ENCODE measurements around the gene NKIRAS2.
"Not testable (repeated sequence)": the region's sequence is repeated elsewhere in the genome, so short reads cannot be mapped to it uniquely, and the experiment has no call there.

The NKIRAS2 gene

DNA sequence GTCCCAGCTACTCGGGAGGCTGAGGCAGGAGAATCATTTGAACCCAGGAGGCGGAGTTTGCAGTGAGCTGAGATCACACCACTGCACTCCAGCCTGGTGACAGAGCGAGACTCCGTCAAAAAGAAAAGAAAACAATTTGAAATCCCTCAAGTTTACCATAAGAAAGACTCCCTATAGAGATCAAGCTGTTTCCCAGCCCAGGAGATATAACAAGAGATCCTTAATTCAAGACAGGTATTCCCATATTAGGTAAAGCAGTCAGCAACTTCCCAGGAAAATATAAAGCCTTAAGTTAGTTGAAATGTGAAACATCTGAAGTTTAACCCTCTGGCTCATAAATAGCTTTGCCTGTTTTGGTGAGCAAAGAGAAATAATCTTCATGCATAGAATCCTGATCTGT lies 7.5 kb upstream of the NKIRAS2 start:
- H3K27ac ChIP-seq (ENCODE audit: low read depth in 2 of 2, low read length in 2 of 2); H3K9ac ChIP-seq (ENCODE audit: low read depth in 1 of 2, low read length in 2 of 2); H3K4me3 ChIP-seq (ENCODE audit: low read length in 2 of 2); H3K36me3 ChIP-seq (ENCODE audit: control insufficient read depth in 2 of 2, insufficient read depth in 2 of 2, low read length in 2 of 2); H3K9me3 ChIP-seq (ENCODE audit: control insufficient read depth in 2 of 2, low read length in 2 of 2); H3K27me3 ChIP-seq (ENCODE audit: control insufficient read depth in 2 of 2, insufficient read depth in 2 of 2, low read length in 2 of 2): not testable (repeated sequence)
- H3K4me1 ChIP-seq (ENCODE audit: control insufficient read depth in 2 of 2, insufficient read depth in 2 of 2, low read length in 2 of 2) = peaks cover 15 to 16% of the 10 kb centered on the region in 2 donors

DNA sequence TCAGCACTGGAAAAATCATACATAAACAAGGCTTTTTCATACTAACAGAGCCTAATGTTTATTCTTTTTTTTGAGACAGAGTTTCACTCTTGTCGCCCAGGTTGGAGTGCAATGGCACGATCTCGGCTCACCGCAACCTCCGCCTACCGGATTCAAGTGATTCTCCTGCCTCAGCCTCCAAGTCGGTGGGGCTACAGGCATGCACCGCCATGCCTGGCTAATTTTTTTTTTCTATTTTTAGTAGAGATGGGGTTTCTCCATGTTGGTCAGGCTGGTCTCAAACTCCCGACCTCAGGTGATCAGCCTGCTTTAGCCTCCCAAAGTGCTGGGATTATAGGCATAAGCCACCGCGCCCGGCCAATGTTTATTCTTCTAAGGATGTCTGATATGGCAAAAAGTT lies 6.2 kb upstream of the NKIRAS2 start:
- not testable (repeated sequence) for H3K9me3 ChIP-seq (ENCODE audit: control insufficient read depth in 2 of 2, low read length in 2 of 2); H3K4me3 ChIP-seq (ENCODE audit: low read length in 2 of 2); H3K9ac ChIP-seq (ENCODE audit: low read depth in 1 of 2, low read length in 2 of 2); H3K27ac ChIP-seq (ENCODE audit: low read depth in 2 of 2, low read length in 2 of 2); H3K27me3 ChIP-seq (ENCODE audit: control insufficient read depth in 2 of 2, insufficient read depth in 2 of 2, low read length in 2 of 2); H3K36me3 ChIP-seq (ENCODE audit: control insufficient read depth in 2 of 2, insufficient read depth in 2 of 2, low read length in 2 of 2)
- peaks cover 21 to 22% of the 10 kb centered on the region in 2 donors for H3K4me1 ChIP-seq (ENCODE audit: control insufficient read depth in 2 of 2, insufficient read depth in 2 of 2, low read length in 2 of 2)

DNA sequence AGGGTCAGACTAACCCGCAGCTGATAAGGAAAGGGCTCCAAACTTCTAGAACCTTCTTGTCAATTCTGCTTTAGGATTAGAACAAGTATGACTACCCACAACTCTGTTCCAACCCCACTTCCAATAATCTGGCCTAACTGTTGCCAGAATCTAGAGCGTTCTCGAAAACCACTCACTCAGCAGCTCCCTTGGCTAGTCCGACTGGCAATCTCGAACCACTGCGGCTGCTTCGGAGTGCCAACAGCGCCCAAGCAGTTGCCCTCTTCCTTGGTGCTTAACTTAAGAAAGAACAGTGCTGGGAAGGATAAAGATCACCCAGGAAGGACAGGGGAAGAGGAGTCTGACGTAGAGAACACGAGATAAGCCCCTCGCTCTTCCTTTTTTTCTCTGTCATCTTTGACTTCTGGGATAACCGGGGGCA lies 3.5 kb upstream of the NKIRAS2 start:
- Histone ChIP-seq H3K27ac (ENCODE audit: low read depth in 2 of 2, low read length in 2 of 2) (peak overlapping the region; percentile 85 to 91), H3K4me1 (ENCODE audit: control insufficient read depth in 2 of 2, insufficient read depth in 2 of 2, low read length in 2 of 2) (peaks cover 30 to 31% of the 10 kb centered on the region in 2 donors), H3K36me3 (ENCODE audit: control insufficient read depth in 2 of 2, insufficient read depth in 2 of 2, low read length in 2 of 2) (no peaks in the 10 kb centered on the region), H3K4me3 (ENCODE audit: low read length in 2 of 2) (peak overlapping the region; percentile 91 to 96), H3K9ac (ENCODE audit: low read depth in 1 of 2, low read length in 2 of 2) (peak overlapping the region; percentile 94 to 97), H3K9me3 (ENCODE audit: control insufficient read depth in 2 of 2, low read length in 2 of 2) (no peaks in the 10 kb centered on the region), H3K27me3 (ENCODE audit: control insufficient read depth in 2 of 2, insufficient read depth in 2 of 2, low read length in 2 of 2) (no peaks in the 10 kb centered on the region)

DNA sequence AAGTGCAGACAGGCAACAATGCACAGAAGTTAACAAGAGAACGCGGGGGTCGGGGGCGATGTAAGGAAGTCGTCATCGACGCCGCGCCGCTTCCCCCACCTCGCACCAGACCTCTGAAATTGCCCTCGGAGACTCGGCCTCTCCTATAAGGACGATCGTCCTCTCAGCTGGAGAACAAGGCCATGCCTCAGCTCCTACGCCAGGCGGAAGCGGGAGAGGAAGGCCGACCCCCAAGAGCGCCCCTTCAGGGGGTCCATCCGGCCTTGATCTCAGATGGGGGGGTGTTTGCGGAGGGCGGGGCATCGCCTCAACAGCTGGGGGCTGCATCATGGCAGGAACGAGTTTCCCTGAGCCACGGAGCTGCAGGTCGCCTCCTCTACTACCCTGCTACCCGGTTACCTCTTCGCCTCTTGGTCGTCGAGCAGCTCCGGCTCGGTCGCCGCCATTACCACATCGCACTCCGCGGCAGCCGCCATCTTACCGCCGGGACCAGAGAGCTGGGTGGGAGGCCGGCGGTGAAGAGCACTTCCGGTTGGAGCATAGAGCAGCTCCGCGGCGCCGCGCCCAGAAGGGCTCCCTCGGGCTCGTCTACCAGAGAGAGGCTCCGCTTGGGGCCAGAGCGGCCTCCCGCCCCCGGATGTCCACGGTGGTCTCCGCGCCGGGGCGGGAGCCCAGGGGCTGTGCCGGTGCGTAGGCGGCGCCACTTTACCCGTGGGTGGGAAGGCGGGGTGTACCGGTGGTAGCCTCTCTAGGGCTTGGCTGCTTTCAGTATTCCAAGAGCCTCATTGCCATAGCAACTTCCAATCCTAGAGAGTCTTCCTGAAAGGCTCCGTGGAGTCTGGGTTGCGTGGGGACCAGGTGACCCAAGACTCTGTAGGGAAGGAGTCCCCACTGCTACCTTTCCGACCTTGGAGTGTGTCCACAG lies 2.7 kb upstream of the NKIRAS2 start, which contains the start of gene DNAJC7:
TSS of gene DNAJC7 (minus strand) at position 499 of the 925 bp plus-strand sequence. CDS start at position 476, 23 bp downstream.
- no peaks in the 10 kb centered on the region for H3K27me3 ChIP-seq (ENCODE audit: control insufficient read depth in 2 of 2, insufficient read depth in 2 of 2, low read length in 2 of 2)
- H3K4me1 ChIP-seq (ENCODE audit: control insufficient read depth in 2 of 2, insufficient read depth in 2 of 2, low read length in 2 of 2) = peaks cover 30 to 32% of the 10 kb centered on the region in 2 donors
- no peaks in the 10 kb centered on the region for H3K9me3 ChIP-seq (ENCODE audit: control insufficient read depth in 2 of 2, low read length in 2 of 2)
- peak within 1 kb of the TSS; percentile 94 to 97 for H3K9ac ChIP-seq (ENCODE audit: low read depth in 1 of 2, low read length in 2 of 2)
- H3K4me3 ChIP-seq (ENCODE audit: low read length in 2 of 2) = peak within 1 kb of the TSS; percentile 91 to 96
- peak within 1 kb of the TSS; percentile 85 to 91 for H3K27ac ChIP-seq (ENCODE audit: low read depth in 2 of 2, low read length in 2 of 2)
- H3K36me3 ChIP-seq (ENCODE audit: control insufficient read depth in 2 of 2, insufficient read depth in 2 of 2, low read length in 2 of 2) = peaks cover under 1 to 2% of the 10 kb centered on the region in 2 donors

DNA sequence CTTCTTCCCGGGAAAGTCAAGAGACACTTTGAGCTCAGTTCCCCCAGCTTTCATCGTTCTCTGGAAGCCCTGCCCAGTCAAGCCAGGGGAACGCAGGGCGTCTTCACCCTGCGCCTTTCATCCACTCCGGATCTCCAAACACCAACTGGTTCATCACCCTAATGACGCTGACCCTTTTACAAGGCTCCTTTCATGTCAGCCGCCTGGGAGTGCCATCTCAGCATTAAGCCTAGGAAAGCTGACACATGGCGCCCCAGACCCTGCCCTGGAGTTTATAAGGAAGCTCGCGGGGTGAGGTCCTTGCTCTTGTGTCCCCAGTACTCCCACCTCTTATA lies 2.1 kb upstream of the NKIRAS2 start:
- no peaks in the 10 kb centered on the region for H3K27me3 ChIP-seq (ENCODE audit: control insufficient read depth in 2 of 2, insufficient read depth in 2 of 2, low read length in 2 of 2)
- no peaks in the 10 kb centered on the region for H3K9me3 ChIP-seq (ENCODE audit: control insufficient read depth in 2 of 2, low read length in 2 of 2)
- H3K36me3 ChIP-seq (ENCODE audit: control insufficient read depth in 2 of 2, insufficient read depth in 2 of 2, low read length in 2 of 2) = peaks cover 7 to 8% of the 10 kb centered on the region in 2 donors
- peak overlapping the region; percentile 91 to 96 for H3K4me3 ChIP-seq (ENCODE audit: low read length in 2 of 2)
- peaks cover 30 to 32% of the 10 kb centered on the region in 2 donors for H3K4me1 ChIP-seq (ENCODE audit: control insufficient read depth in 2 of 2, insufficient read depth in 2 of 2, low read length in 2 of 2)
- H3K27ac ChIP-seq (ENCODE audit: low read depth in 2 of 2, low read length in 2 of 2) = peak overlapping the region; percentile 85 to 91
- H3K9ac ChIP-seq (ENCODE audit: low read depth in 1 of 2, low read length in 2 of 2) = peak overlapping the region; percentile 94 to 97

DNA sequence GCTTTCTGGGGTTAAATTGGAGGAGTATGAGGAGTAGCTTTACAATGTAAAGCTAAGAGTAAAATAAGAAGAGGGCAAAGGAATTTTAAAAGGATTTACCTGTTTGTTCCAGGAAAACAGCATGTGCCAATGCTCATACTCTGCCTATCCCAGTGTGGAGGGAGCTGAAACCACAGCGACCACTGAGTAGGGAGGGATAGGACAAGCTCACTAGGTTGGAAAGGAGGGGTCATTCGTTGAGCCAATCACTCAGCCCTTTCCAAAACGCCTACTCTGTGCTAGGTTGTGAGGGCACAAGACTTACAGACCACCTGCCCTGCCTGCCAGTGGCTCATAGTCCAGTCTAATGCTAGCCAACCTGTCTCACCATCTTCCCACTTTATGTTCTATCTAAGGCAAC lies 1.6 kb upstream of the NKIRAS2 start:
- Histone ChIP-seq H3K9me3 (ENCODE audit: control insufficient read depth in 2 of 2, low read length in 2 of 2) (no peaks in the 10 kb centered on the region), H3K4me1 (ENCODE audit: control insufficient read depth in 2 of 2, insufficient read depth in 2 of 2, low read length in 2 of 2) (peaks cover 29 to 30% of the 10 kb centered on the region in 2 donors), H3K36me3 (ENCODE audit: control insufficient read depth in 2 of 2, insufficient read depth in 2 of 2, low read length in 2 of 2) (peaks cover 10 to 13% of the 10 kb centered on the region in 2 donors), H3K4me3 (ENCODE audit: low read length in 2 of 2) (peak overlapping the region; percentile 91 to 96), H3K27ac (ENCODE audit: low read depth in 2 of 2, low read length in 2 of 2) (no peak overlapping the region), H3K27me3 (ENCODE audit: control insufficient read depth in 2 of 2, insufficient read depth in 2 of 2, low read length in 2 of 2) (no peaks in the 10 kb centered on the region), H3K9ac (ENCODE audit: low read depth in 1 of 2, low read length in 2 of 2) (peak overlapping the region in 1 of 2 donors; percentile 97)

DNA sequence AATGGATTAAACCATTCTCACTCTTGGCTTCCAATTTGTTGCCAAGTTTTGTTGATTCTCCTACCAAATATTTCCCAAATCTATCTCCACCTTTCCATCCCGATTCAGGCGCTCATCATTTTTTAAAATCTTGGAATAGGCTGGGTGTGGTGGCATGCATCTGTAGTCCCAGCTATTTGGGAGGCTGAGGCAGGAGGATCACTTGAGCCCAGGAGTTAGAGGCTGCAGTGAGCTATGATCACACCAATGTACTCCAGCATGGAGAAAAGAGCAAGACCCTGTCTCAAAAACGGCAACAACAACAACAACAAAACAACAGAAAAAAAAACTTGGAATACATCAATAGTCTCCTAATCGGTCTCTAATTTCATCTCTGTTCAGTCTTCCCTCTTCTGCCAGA lies 902 bp upstream of the NKIRAS2 start:
- Histone ChIP-seq H3K27me3 (ENCODE audit: control insufficient read depth in 2 of 2, insufficient read depth in 2 of 2, low read length in 2 of 2) (no peaks in the 10 kb centered on the region), H3K9me3 (ENCODE audit: control insufficient read depth in 2 of 2, low read length in 2 of 2) (no peaks in the 10 kb centered on the region), H3K9ac (ENCODE audit: low read depth in 1 of 2, low read length in 2 of 2) (no peak overlapping the region), H3K27ac (ENCODE audit: low read depth in 2 of 2, low read length in 2 of 2) (no peak overlapping the region), H3K4me3 (ENCODE audit: low read length in 2 of 2) (no peak overlapping the region), H3K36me3 (ENCODE audit: control insufficient read depth in 2 of 2, insufficient read depth in 2 of 2, low read length in 2 of 2) (peaks cover 16 to 20% of the 10 kb centered on the region in 2 donors), H3K4me1 (ENCODE audit: control insufficient read depth in 2 of 2, insufficient read depth in 2 of 2, low read length in 2 of 2) (peaks cover 32 to 33% of the 10 kb centered on the region in 2 donors)

DNA sequence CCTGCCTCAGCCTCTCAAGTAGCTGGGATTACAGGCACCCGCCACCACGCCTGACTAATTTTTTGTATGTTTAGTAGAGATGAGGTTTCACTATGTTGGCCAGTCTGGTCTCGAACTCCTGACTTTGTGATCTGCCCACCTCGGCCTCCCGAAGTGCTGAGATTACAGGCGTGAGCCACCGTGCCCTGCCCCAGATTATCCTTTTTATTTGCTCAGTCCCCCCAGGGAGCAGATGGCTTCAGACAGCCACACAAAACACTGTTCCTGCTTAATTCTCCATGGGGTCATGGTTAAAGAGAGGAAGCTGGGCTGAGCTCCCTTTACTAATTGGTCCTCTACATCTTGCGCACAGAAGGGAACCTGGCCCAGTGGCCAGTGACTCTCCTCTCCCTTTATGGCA lies 955 bp downstream of the NKIRAS2 start:
- Histone ChIP-seq H3K9ac (ENCODE audit: low read depth in 1 of 2, low read length in 2 of 2) (peak overlapping the region; percentile 92 to 93), H3K4me3 (ENCODE audit: low read length in 2 of 2) (peak overlapping the region; percentile 87 to 91), H3K36me3 (ENCODE audit: control insufficient read depth in 2 of 2, insufficient read depth in 2 of 2, low read length in 2 of 2) (peaks cover 19 to 23% of the 10 kb centered on the region in 2 donors), H3K4me1 (ENCODE audit: control insufficient read depth in 2 of 2, insufficient read depth in 2 of 2, low read length in 2 of 2) (peaks cover 40% of the 10 kb centered on the region in 2 donors)
- H3K27me3 ChIP-seq (ENCODE audit: control insufficient read depth in 2 of 2, insufficient read depth in 2 of 2, low read length in 2 of 2); H3K9me3 ChIP-seq (ENCODE audit: control insufficient read depth in 2 of 2, low read length in 2 of 2); H3K27ac ChIP-seq (ENCODE audit: low read depth in 2 of 2, low read length in 2 of 2): not testable (repeated sequence)

DNA sequence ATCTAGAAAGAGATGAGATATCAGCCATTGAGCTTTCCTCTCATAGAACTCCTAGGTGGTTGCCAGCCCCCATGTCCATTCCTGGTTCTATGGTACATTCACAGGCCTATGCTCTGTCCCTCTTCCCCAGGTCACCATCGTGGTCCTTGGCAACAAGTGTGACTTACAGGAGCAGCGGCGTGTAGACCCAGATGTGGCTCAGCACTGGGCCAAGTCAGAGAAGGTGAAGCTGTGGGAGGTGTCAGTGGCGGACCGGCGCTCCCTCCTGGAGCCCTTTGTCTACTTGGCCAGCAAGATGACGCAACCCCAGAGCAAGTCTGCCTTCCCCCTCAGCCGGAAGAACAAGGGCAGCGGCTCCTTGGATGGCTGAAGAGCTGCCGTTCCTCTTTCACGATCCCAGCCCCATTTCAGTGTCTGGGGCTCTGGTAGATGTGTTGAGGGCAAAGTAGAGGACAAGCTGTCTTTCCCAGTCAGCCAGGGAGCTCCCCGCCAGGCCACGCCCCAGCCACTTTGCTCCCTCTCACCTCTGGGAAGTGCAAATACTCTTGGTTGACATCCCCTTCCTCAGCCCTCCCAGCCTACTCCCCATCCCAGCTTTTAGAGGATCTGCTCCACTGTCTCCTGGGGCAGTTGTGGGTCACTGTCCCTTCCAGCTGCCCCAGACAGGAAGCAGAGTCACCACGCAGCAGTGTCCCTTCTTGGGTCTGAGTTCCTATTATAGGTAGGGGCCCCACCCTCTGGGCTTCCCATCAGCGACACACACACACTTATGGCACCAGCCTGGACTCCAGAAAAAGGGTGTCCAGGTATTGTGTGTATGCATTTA lies 3.8 kb downstream of the NKIRAS2 start:
- Histone ChIP-seq H3K4me1 (ENCODE audit: control insufficient read depth in 2 of 2, insufficient read depth in 2 of 2, low read length in 2 of 2) (peaks cover 26% of the 10 kb centered on the region in 2 donors), H3K27ac (ENCODE audit: low read depth in 2 of 2, low read length in 2 of 2) (peak overlapping the region; percentile 56 to 67), H3K36me3 (ENCODE audit: control insufficient read depth in 2 of 2, insufficient read depth in 2 of 2, low read length in 2 of 2) (peaks cover 19 to 23% of the 10 kb centered on the region in 2 donors), H3K9ac (ENCODE audit: low read depth in 1 of 2, low read length in 2 of 2) (no peak overlapping the region), H3K9me3 (ENCODE audit: control insufficient read depth in 2 of 2, low read length in 2 of 2) (no peaks in the 10 kb centered on the region), H3K4me3 (ENCODE audit: low read length in 2 of 2) (no peak overlapping the region), H3K27me3 (ENCODE audit: control insufficient read depth in 2 of 2, insufficient read depth in 2 of 2, low read length in 2 of 2) (no peaks in the 10 kb centered on the region)

DNA sequence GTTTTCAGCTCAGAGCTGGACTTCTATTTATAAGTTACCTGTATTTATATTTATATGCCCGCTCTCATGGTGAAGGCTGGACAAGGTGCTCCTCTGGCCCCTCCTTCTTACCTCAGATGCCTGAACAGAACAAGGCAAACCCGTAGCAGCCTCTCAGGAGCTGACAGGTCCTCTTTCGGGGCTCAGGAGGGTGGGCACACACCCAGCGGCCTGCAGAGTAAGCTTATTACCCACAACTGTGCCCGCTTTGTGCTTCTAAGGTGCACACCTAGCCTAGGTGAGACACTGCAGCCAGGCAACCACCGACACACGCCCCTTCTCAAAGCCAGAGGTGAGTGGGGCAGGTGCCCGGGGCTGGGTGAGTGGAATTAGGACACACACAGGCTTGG lies 5.3 kb downstream of the NKIRAS2 start:
- H3K4me1 ChIP-seq (ENCODE audit: control insufficient read depth in 2 of 2, insufficient read depth in 2 of 2, low read length in 2 of 2) = peaks cover 24 to 26% of the 10 kb centered on the region in 2 donors
- peak overlapping the region; percentile 39 to 67 for H3K27ac ChIP-seq (ENCODE audit: low read depth in 2 of 2, low read length in 2 of 2)
- H3K9me3 ChIP-seq (ENCODE audit: control insufficient read depth in 2 of 2, low read length in 2 of 2) = no peaks in the 10 kb centered on the region
- H3K9ac ChIP-seq (ENCODE audit: low read depth in 1 of 2, low read length in 2 of 2) = peak overlapping the region in 1 of 2 donors; percentile 5
- H3K4me3 ChIP-seq (ENCODE audit: low read length in 2 of 2) = no peak overlapping the region
- H3K36me3 ChIP-seq (ENCODE audit: control insufficient read depth in 2 of 2, insufficient read depth in 2 of 2, low read length in 2 of 2) = peaks cover 19 to 23% of the 10 kb centered on the region in 2 donors
- H3K27me3 ChIP-seq (ENCODE audit: control insufficient read depth in 2 of 2, insufficient read depth in 2 of 2, low read length in 2 of 2) = no peaks in the 10 kb centered on the region
